PC-3 (cell line): ENCODE measurements around the gene SLC6A1. TPM values are rescaled to one million over a fixed set of nuclear protein-coding genes. Genes with fewer than 3 reads are reported as not detected.

ENCODE experiments used
- ATAC-seq: fragments of 200-7000 bp; cut with Tn5 transposase; 2 replicates; pipeline ENCODE4 v1.9.1; 2020; ENCODE audit warnings: mild to moderate bottlenecking, moderate library complexity
- BruUV-seq: library from RNA; stranded (reverse); fragments of 400-500 nt; replicated peaks from 2 replicates; lab custom pipeline; 2021; lab: Mats Ljungman, UMichigan
- CTCF ChIA-PET: fragments of 300-600 bp; sonication (Branson Sonifier 250); formaldehyde crosslinking; loops from one replicate; lab custom pipeline; 2022; ENCODE audit warnings: antibody characterized with exemption; lab: Charles Lee
- POLR2A ChIA-PET: fragments of 300-600 bp; sonication (Branson Sonifier 250); formaldehyde crosslinking; loops from one replicate; lab custom pipeline; 2022; ENCODE audit warnings: antibody characterized with exemption; ENCODE audit not compliant: unreplicated experiment; lab: Charles Lee
- DNase-seq: peaks from one replicate; pipeline ENCODE4 v3.0.0-alpha.2; 2015
- H2AFZ ChIP-seq: fragments of 300-600 bp; sonication (generic); 2 replicates; pipeline ENCODE4 v1.6.0; 2016; ENCODE audit warnings: antibody characterized with exemption, low read length
- H3F3A ChIP-seq: fragments of 300-600 bp; sonication (generic); one replicate; pipeline ENCODE4 v1.6.0; 2017; ENCODE audit warnings: antibody characterized with exemption, low read length, control low read depth, mild to moderate bottlenecking; ENCODE audit not compliant: unreplicated experiment
- H3K27ac ChIP-seq: fragments of 300-600 bp; sonication (generic); 2 replicates; pipeline ENCODE4 v1.5.1; 2016; ENCODE audit warnings: mild to moderate bottlenecking, low read length
- H3K27me3 ChIP-seq: fragments of 300-600 bp; sonication (generic); 2 replicates; pipeline ENCODE4 v1.6.1; 2016; ENCODE audit warnings: low read length, mixed read lengths
- H3K36me3 ChIP-seq: fragments of 300-600 bp; sonication (generic); 2 replicates; pipeline ENCODE4 v1.6.1; 2016; ENCODE audit warnings: low read depth, mixed run types, low read length, mixed read lengths
- H3K4me1 ChIP-seq: fragments of 300-600 bp; sonication (generic); 2 replicates; pipeline ENCODE4 v1.5.1; 2016; ENCODE audit warnings: low read length; ENCODE audit not compliant: insufficient read depth
- H3K4me2 ChIP-seq: fragments of 300-600 bp; sonication (generic); 2 replicates; pipeline ENCODE4 v1.6.0; 2016; ENCODE audit warnings: low read length
- H3K4me3 ChIP-seq: fragments of 300-600 bp; sonication (generic); 2 replicates; pipeline ENCODE4 v1.5.1; 2016; ENCODE audit warnings: mild to moderate bottlenecking, low read length, mixed read lengths
- H3K79me2 ChIP-seq: fragments of 300-600 bp; sonication (generic); 2 replicates; pipeline ENCODE4 v1.6.1; 2017; ENCODE audit warnings: low read length, mixed read lengths
- H3K9ac ChIP-seq: fragments of 300-600 bp; sonication (generic); 2 replicates; pipeline ENCODE4 v1.6.0; 2016; ENCODE audit warnings: mild to moderate bottlenecking, low read length
- H3K9me2 ChIP-seq: fragments of 300-600 bp; sonication (generic); replicated peaks from 2 replicates; pipeline ENCODE4 v1.6.1; 2016; ENCODE audit warnings: mixed run types, low read length, mixed read lengths
- H3K9me3 ChIP-seq: fragments of 300-600 bp; sonication (generic); 2 replicates; pipeline ENCODE4 v1.6.1; 2016; ENCODE audit warnings: low read length, mixed read lengths
- H4K20me1 ChIP-seq: fragments of 300-600 bp; sonication (generic); 2 replicates; pipeline ENCODE4 v1.6.1; 2016; ENCODE audit warnings: low read length, mixed read lengths
- CTCF ChIP-seq: fragments of 300-600 bp; sonication (generic); conservative IDR thresholded peaks from 2 replicates; pipeline ENCODE4 v1.5.1; 2017; ENCODE audit warnings: antibody characterized with exemption, low read depth, mild to moderate bottlenecking, low read length
- EZH2 ChIP-seq: fragments of 300-600 bp; sonication (generic); IDR thresholded peaks from one replicate; pipeline ENCODE4 v1.6.1; 2017; ENCODE audit warnings: antibody characterized with exemption, mild to moderate bottlenecking, low read length; ENCODE audit not compliant: unreplicated experiment
- EZH2phosphoT487 ChIP-seq: fragments of 300-600 bp; sonication (generic); IDR thresholded peaks from 2 replicates; pipeline ENCODE4 v1.6.1; 2018; ENCODE audit warnings: mild to moderate bottlenecking, antibody characterized with exemption, low read length, borderline replicate concordance
- intact Hi-C: fragments of 100-400 bp; cut with micrococcal nuclease; formaldehyde crosslinking; loops from 2 replicates; pipeline ENCODE4 v1.9.0; 2023
- total RNA-seq: library from RNA; depleted of rRNA; stranded (reverse); fragments of >200 nt; gene quantifications from 2 replicates; pipeline ENCODE4 v1.2.3, GENCODE V29; 2014

SLC6A1 gene
- total RNA-seq, 1 experiment from 2014 or later: not detected

DNA sequence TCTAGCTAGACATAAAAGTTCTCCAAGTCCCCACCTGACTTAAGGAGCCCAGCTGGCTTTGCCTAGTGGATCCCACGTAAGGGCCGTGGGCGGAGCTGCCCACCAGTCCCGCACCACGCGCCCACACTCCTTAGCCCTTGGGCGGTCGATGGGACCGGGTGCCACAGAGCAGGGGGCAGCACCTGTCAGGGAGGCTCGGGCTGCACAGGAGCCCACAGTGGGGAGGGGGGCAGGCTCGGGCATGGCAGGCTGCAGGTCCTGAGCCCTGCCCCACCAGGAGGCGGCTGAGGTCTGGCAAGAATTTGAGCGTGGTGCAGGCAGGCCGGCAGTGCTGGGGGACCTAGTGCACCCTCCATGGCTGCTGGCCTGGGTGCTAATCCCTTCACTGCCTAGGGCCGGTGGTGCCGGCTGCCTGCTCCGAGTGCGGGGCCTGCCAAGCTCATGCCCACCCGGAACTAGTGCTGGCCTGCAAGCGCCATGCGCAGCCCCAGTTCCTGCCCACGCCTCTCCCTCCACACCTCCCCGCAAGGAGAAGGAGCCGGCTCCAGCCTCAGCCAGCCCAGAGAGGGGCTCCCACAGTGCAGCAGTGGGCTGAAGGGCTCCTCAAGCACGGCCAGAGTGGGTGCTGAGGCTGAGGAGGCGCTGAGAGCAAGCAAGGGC, 78.7 kb downstream of the SLC6A1 start:
- no peaks in the 10 kb centered on the region for H3K9me2 ChIP-seq
- no TSS peak for BruUV-seq
- H3K27ac ChIP-seq: no peak overlapping the region
- ChIA-PET POLR2A (no interaction called here), CTCF (no interaction called here)
- no peaks in the 10 kb centered on the region for H4K20me1 ChIP-seq
- no peak overlapping the region for H3K4me2 ChIP-seq
- DNase-seq (no peak), ATAC-seq (no peak)
- peaks cover 3% of the 10 kb centered on the region; the same call in 1 of the 2 replicates for H3K9me3 ChIP-seq
- no peak for TF ChIP-seq EZH2
- TF ChIP-seq EZH2phosphoT487: no peak
- TF ChIP-seq CTCF: no peak
- no peaks in the 10 kb centered on the region for H3K79me2 ChIP-seq
- H3F3A ChIP-seq: no peaks in the 10 kb centered on the region
- H3K36me3 ChIP-seq: no peaks in the 10 kb centered on the region
- H3K27me3 ChIP-seq: no peaks in the 10 kb centered on the region
- no peak overlapping the region for H3K9ac ChIP-seq
- intact Hi-C loops: no loop called here
- H3K4me1 ChIP-seq: peaks cover 4% of the 10 kb centered on the region
- H3K4me3 ChIP-seq: no peak overlapping the region
- no peak overlapping the region for H2AFZ ChIP-seq

GRCh38 chr3:11072631-11073030, 80.1 kb downstream of the SLC6A1 start:
- Histone ChIP-seq H3K27ac (no peak overlapping the region), H3K9me2 (no peaks in the 10 kb centered on the region), H3K9me3 (no peaks in the 10 kb centered on the region), H3F3A (no peaks in the 10 kb centered on the region), H3K4me2 (no peak overlapping the region), H3K9ac (no peak overlapping the region), H2AFZ (no peak overlapping the region), H3K79me2 (no peaks in the 10 kb centered on the region), H4K20me1 (no peaks in the 10 kb centered on the region), H3K4me3 (no peak overlapping the region), H3K36me3 (no peaks in the 10 kb centered on the region), H3K27me3 (no peaks in the 10 kb centered on the region), H3K4me1 (peaks cover 4% of the 10 kb centered on the region)
- ChIA-PET POLR2A (no interaction called here), CTCF (no interaction called here)
- no peak for DNase-seq
- no peak for TF ChIP-seq CTCF
- TF ChIP-seq EZH2phosphoT487: no peak
- TF ChIP-seq EZH2: no peak
- ATAC-seq: no peak
- BruUV-seq: no TSS peak
- intact Hi-C loops: no loop called here

DNA sequence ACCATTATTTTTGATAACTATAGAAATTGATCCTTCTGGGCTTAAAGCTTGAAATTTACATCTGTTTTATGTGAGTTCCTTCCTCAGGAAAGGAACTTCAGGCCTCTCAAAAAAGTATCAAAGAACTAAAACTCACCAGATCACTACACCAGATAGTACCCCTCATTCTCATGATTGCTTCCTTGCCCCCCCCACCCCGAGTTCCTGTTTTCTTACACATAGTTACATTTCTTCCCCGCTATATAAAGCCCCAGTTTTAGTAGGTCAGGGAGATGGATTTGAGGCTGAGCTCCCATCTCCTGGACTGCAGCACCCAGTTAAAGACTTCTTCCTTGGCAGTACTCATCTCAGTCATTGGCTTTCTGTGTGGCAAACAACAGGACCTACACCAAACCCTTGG, 81.5 kb downstream of the SLC6A1 start:
- BruUV-seq: no TSS peak
- Histone ChIP-seq H3K4me3 (no peak overlapping the region), H3K36me3 (no peaks in the 10 kb centered on the region), H3K9me2 (no peaks in the 10 kb centered on the region), H3F3A (no peaks in the 10 kb centered on the region), H4K20me1 (no peaks in the 10 kb centered on the region), H3K9me3 (no peaks in the 10 kb centered on the region), H3K27me3 (no peaks in the 10 kb centered on the region), H3K4me1 (peaks cover 1% of the 10 kb centered on the region; the same call in 1 of the 2 replicates), H3K27ac (no peak overlapping the region), H2AFZ (no peak overlapping the region), H3K4me2 (no peak overlapping the region), H3K79me2 (no peaks in the 10 kb centered on the region), H3K9ac (no peak overlapping the region)
- intact Hi-C loops: no loop called here
- TF ChIP-seq EZH2: no peak
- no peak for TF ChIP-seq CTCF
- no peak for TF ChIP-seq EZH2phosphoT487
- DNase-seq: no peak
- ChIA-PET CTCF (no interaction called here), POLR2A (no interaction called here)
- no peak for ATAC-seq
